Effector CD4-positive, alpha-beta T cell (primary cell): ENCODE measurements around the gene PDE3B.
"Not testable (repeated sequence)": the region's sequence is repeated elsewhere in the genome, so short reads cannot be mapped to it uniquely, and the experiment has no call there.

Experiments
- DNase-seq: peaks from one replicate; pipeline ENCODE4 v3.0.0-alpha.2; 2020

Gene PDE3B

GRCh38 chr11:14642453-14642852 is 1.2 kb upstream of the PDE3B start:
- DNase-seq, result no peak

GRCh38 chr11:14642873-14643696 is 519 bp upstream of the PDE3B start:
- DNase-seq, result no peak

GRCh38 chr11:14644226-14645014 is 816 bp downstream of the PDE3B start:
- DNase-seq, result peak; percentile 29

- no peak for DNase-seq
These were observed 1.7 kb downstream of the PDE3B start for GRCh38 chr11:14645015-14645912.

GRCh38 chr11:14645985-14646900 is 2.6 kb downstream of the PDE3B start:
- DNase-seq, result no peak

- DNase-seq, result no peak
These were observed 6.5 kb downstream of the PDE3B start for GRCh38 chr11:14650064-14650463.

GRCh38 chr11:14653090-14653489 is 9.5 kb downstream of the PDE3B start:
- no peak for DNase-seq

- no peak for DNase-seq
These were observed 11.8 kb downstream of the PDE3B start for GRCh38 chr11:14655435-14655834.

GRCh38 chr11:14656536-14657457 is 13.2 kb downstream of the PDE3B start:
- DNase-seq, result no peak

GRCh38 chr11:14657841-14658240 is 14.2 kb downstream of the PDE3B start:
- DNase-seq, result no peak

- DNase-seq, result not testable (repeated sequence)
These were observed 21.3 kb downstream of the PDE3B start for GRCh38 chr11:14664926-14665325.

GRCh38 chr11:14667329-14667728 is 23.7 kb downstream of the PDE3B start:
- not testable (repeated sequence) for DNase-seq

GRCh38 chr11:14668731-14669301 is 25.2 kb downstream of the PDE3B start:
- no peak for DNase-seq

GRCh38 chr11:14669499-14669898 is 25.9 kb downstream of the PDE3B start:
- DNase-seq, result no peak

GRCh38 chr11:14669958-14670357 is 26.4 kb downstream of the PDE3B start:
- DNase-seq, result no peak

GRCh38 chr11:14672635-14673034 is 29.0 kb downstream of the PDE3B start:
- DNase-seq, result no peak

- no peak for DNase-seq
These were observed 29.8 kb downstream of the PDE3B start for GRCh38 chr11:14673421-14673820.

GRCh38 chr11:14673824-14674405 is 30.3 kb downstream of the PDE3B start:
- DNase-seq, result no peak

GRCh38 chr11:14676068-14676467 is 32.5 kb downstream of the PDE3B start:
- DNase-seq, result no peak

- no peak for DNase-seq
These were observed 33.5 kb downstream of the PDE3B start for GRCh38 chr11:14677146-14677545.
